GM23338 (cell line): ENCODE measurements around the gene KCNAB1. TPM values are rescaled to one million over a fixed set of nuclear protein-coding genes. Genes with fewer than 3 reads are reported as not detected.

ENCODE experiments used
- ATAC-seq: fragments of 200-7000 bp; cut with Tn5 transposase; 3 replicates; pipeline ENCODE4 v1.9.1; 2020
- DNase-seq: peaks from one replicate; pipeline ENCODE4 v3.0.0-alpha.2; 2015; ENCODE audit warnings: low spot score
- H2AFZ ChIP-seq: fragments of 200-600 bp; sonication (generic); 2 replicates; pipeline ENCODE4 v1.8.0; 2016; ENCODE audit warnings: antibody characterized with exemption, mild to moderate bottlenecking, moderate library complexity
- H3F3A ChIP-seq: fragments of 200-600 bp; sonication (generic); replicated peaks from 2 replicates; pipeline ENCODE4 v1.8.0; 2017; ENCODE audit warnings: antibody characterized with exemption, mixed run types, low read depth
- H3K27ac ChIP-seq: fragments of 200-600 bp; sonication (generic); 2 replicates; pipeline ENCODE4 v1.6.1; 2016; ENCODE audit warnings: low read depth
- H3K27me3 ChIP-seq: fragments of 200-600 bp; sonication (generic); 2 replicates; pipeline ENCODE4 v1.8.0; 2016; ENCODE audit warnings: mild to moderate bottlenecking, mixed run types, moderate library complexity; ENCODE audit not compliant: insufficient read depth
- H3K36me3 ChIP-seq: fragments of 200-600 bp; sonication (generic); 2 replicates; pipeline ENCODE4 v1.8.0; 2016; ENCODE audit warnings: mild to moderate bottlenecking; ENCODE audit not compliant: insufficient read depth
- H3K4me1 ChIP-seq: fragments of 200-600 bp; sonication (generic); 2 replicates; pipeline ENCODE4 v1.8.0; 2016; ENCODE audit warnings: mild to moderate bottlenecking, moderate library complexity; ENCODE audit not compliant: insufficient read depth
- H3K4me2 ChIP-seq: fragments of 200-600 bp; sonication (generic); 2 replicates; pipeline ENCODE4 v1.7.1; 2017; ENCODE audit warnings: mixed run types
- H3K4me3 ChIP-seq: fragments of 200-600 bp; sonication (generic); 2 replicates; pipeline ENCODE4 v1.6.1; 2016; ENCODE audit warnings: mixed run types
- H3K79me2 ChIP-seq: fragments of 200-600 bp; sonication (generic); replicated peaks from 2 replicates; pipeline ENCODE4 v1.8.0; 2017; ENCODE audit warnings: mild to moderate bottlenecking; ENCODE audit not compliant: insufficient read depth
- H3K9me2 ChIP-seq: fragments of 200-600 bp; sonication (generic); 2 replicates; pipeline ENCODE4 v1.8.0; 2017; ENCODE audit not compliant: insufficient read depth
- H4K20me1 ChIP-seq: fragments of 200-600 bp; sonication (generic); replicated peaks from 2 replicates; pipeline ENCODE4 v1.8.0; 2017; ENCODE audit warnings: mild to moderate bottlenecking; ENCODE audit not compliant: insufficient read depth
- H3K27ac Mint-ChIP-seq: 2 replicates; pipeline ENCODE4 v1.8.0; 2020; ENCODE audit warnings: inconsistent platforms, mild to moderate bottlenecking, moderate library complexity, mixed read lengths
- H3K27me3 Mint-ChIP-seq: 3 replicates; pipeline ENCODE4 v1.8.0; 2022; ENCODE audit warnings: low read depth, mild to moderate bottlenecking, moderate library complexity, mixed read lengths, inconsistent platforms; ENCODE audit not compliant: insufficient read depth, poor library complexity
- H3K36me3 Mint-ChIP-seq: 3 replicates; pipeline ENCODE4 v1.8.0; 2021; ENCODE audit warnings: low read depth, mild to moderate bottlenecking, inconsistent platforms, moderate library complexity, mixed read lengths
- H3K4me1 Mint-ChIP-seq: 3 replicates; pipeline ENCODE4 v1.8.0; 2020; ENCODE audit warnings: mild to moderate bottlenecking, inconsistent platforms, mixed read lengths
- H3K4me3 Mint-ChIP-seq: 3 replicates; pipeline ENCODE4 v1.8.0; 2021; ENCODE audit warnings: moderate library complexity, mild to moderate bottlenecking, inconsistent platforms, mixed read lengths
- H3K9me3 Mint-ChIP-seq: 3 replicates; pipeline ENCODE4 v1.8.0; 2020; ENCODE audit warnings: moderate library complexity, mild to moderate bottlenecking, inconsistent platforms, mixed read lengths
- CREB1 ChIP-seq: fragments of 250-450 bp; sonication (Bioruptor Pico); IDR thresholded peaks from 2 replicates; pipeline ENCODE4 v1.5.0; 2020; ENCODE audit warnings: low read depth, mild to moderate bottlenecking, moderate library complexity
- EZH2 ChIP-seq: fragments of 200-600 bp; sonication (generic); IDR thresholded peaks from one replicate; pipeline ENCODE4 v1.8.0; 2017; ENCODE audit warnings: antibody characterized with exemption, mild to moderate bottlenecking, low read depth; ENCODE audit not compliant: unreplicated experiment
- EZH2phosphoT487 ChIP-seq: fragments of 200-600 bp; sonication (generic); IDR thresholded peaks from one replicate; pipeline ENCODE4 v1.8.1; 2018; ENCODE audit warnings: antibody characterized with exemption; ENCODE audit not compliant: unreplicated experiment
- POLR2AphosphoS5 ChIP-seq: IDR thresholded peaks from 2 replicates; pipeline ENCODE4 v1.6.1; 2016; ENCODE audit warnings: antibody characterized with exemption, low read depth
- STAT1 ChIP-seq: IDR thresholded peaks from one replicate; pipeline ENCODE4 v1.6.1; 2016; ENCODE audit warnings: antibody characterized with exemption; ENCODE audit not compliant: unreplicated experiment
- ZNF114 ChIP-seq: fragments of 250-450 bp; sonication (Bioruptor Pico); IDR thresholded peaks from 2 replicates; pipeline ENCODE4 v1.5.0; 2020; ENCODE audit warnings: mild to moderate bottlenecking, moderate library complexity
- ZNF331 ChIP-seq: fragments of 250-450 bp; sonication (Bioruptor Pico); IDR thresholded peaks from 2 replicates; pipeline ENCODE4 v1.5.0; 2020; ENCODE audit warnings: low read depth, mild to moderate bottlenecking, moderate library complexity
- polyA plus RNA-seq: library from polyadenylated mRNA; unstranded; fragments of >200 nt; fragmentation: Nextera tagmentation; extraction: Ambion mirVana; gene quantifications from 2 replicates; pipeline ENCODE4 v1.2.1, GENCODE V29; 2016
- total RNA-seq: library from RNA; depleted of rRNA; stranded (reverse); fragments of >200 nt; shearing (Covaris generic); gene quantifications from 2 replicates; pipeline ENCODE4 v1.2.3, GENCODE V29; 2014
- TF ChIP-seq, protein P1 (sequence below): fragments of 250-450 bp; sonication (Bioruptor Pico); IDR thresholded peaks from 2 replicates; pipeline ENCODE4 v1.5.0; 2020; ENCODE audit warnings: mild to moderate bottlenecking, moderate library complexity

The KCNAB1 gene
- total and polyA plus RNA-seq, 2 experiments from 2014 or later: 0.69 to 2.6 TPM

DNA sequence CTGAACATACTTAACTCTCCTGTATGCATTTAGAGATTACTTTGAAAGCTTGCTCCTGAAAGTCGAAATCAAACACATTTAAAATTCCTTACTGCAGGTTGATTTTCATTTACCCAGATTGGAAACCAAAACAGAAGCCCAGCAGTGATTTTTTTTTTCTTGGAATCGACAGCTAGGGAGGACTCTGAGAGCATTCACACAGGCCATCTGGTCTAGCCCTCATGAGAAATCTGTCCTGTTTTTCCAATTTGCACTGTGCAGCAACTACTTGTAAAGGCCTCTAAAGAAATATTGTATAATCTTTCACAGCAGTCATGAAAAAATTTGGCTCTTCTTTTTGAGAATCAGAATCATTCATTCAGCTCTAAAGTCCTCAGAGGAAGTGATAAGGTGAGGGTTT lies 179.2 kb downstream of the KCNAB1 start (continued):
- TF ChIP-seq, protein P1, sequence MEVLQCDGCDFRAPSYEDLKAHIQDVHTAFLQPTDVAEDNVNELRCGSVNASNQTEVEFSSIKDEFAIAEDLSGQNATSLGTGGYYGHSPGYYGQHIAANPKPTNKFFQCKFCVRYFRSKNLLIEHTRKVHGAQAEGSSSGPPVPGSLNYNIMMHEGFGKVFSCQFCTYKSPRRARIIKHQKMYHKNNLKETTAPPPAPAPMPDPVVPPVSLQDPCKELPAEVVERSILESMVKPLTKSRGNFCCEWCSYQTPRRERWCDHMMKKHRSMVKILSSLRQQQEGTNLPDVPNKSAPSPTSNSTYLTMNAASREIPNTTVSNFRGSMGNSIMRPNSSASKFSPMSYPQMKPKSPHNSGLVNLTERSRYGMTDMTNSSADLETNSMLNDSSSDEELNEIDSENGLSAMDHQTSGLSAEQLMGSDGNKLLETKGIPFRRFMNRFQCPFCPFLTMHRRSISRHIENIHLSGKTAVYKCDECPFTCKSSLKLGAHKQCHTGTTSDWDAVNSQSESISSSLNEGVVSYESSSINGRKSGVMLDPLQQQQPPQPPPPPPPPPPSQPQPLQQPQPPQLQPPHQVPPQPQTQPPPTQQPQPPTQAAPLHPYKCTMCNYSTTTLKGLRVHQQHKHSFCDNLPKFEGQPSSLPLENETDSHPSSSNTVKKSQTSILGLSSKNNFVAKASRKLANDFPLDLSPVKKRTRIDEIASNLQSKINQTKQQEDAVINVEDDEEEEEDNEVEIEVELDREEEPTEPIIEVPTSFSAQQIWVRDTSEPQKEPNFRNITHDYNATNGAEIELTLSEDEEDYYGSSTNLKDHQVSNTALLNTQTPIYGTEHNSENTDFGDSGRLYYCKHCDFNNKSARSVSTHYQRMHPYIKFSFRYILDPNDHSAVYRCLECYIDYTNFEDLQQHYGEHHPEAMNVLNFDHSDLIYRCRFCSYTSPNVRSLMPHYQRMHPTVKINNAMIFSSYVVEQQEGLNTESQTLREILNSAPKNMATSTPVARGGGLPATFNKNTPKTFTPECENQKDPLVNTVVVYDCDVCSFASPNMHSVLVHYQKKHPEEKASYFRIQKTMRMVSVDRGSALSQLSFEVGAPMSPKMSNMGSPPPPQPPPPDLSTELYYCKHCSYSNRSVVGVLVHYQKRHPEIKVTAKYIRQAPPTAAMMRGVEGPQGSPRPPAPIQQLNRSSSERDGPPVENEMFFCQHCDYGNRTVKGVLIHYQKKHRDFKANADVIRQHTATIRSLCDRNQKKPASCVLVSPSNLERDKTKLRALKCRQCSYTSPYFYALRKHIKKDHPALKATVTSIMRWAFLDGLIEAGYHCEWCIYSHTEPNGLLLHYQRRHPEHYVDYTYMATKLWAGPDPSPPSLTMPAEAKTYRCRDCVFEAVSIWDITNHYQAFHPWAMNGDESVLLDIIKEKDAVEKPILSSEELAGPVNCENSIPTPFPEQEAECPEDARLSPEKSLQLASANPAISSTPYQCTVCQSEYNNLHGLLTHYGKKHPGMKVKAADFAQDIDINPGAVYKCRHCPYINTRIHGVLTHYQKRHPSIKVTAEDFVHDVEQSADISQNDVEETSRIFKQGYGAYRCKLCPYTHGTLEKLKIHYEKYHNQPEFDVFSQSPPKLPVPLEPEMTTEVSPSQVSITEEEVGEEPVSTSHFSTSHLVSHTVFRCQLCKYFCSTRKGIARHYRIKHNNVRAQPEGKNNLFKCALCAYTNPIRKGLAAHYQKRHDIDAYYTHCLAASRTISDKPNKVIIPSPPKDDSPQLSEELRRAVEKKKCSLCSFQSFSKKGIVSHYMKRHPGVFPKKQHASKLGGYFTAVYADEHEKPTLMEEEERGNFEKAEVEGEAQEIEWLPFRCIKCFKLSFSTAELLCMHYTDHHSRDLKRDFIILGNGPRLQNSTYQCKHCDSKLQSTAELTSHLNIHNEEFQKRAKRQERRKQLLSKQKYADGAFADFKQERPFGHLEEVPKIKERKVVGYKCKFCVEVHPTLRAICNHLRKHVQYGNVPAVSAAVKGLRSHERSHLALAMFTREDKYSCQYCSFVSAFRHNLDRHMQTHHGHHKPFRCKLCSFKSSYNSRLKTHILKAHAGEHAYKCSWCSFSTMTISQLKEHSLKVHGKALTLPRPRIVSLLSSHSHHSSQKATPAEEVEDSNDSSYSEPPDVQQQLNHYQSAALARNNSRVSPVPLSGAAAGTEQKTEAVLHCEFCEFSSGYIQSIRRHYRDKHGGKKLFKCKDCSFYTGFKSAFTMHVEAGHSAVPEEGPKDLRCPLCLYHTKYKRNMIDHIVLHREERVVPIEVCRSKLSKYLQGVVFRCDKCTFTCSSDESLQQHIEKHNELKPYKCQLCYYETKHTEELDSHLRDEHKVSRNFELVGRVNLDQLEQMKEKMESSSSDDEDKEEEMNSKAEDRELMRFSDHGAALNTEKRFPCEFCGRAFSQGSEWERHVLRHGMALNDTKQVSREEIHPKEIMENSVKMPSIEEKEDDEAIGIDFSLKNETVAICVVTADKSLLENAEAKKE (CRISPR knock-in tag): no peak
- no peak for TF ChIP-seq EZH2
- no peak for TF ChIP-seq CREB1
- TF ChIP-seq EZH2phosphoT487: no peak

DNA sequence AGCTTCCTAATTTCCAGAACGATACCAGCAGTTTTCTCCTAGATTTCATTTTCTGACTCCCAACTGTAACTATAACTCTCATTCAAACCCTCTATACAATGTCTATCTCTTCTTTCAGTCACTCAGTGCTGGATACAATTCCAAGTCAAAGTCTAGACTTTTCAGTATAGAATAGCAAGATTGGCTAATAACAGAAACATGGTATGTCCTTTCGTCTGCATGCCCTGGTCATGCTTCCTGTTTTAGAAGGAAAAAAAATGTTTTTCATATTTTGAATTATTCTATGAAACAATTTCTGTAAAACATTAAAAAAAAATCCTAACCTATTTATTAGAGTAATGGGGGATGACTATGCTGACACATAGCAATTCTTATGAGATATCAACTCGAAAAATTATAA lies 180.0 kb downstream of the KCNAB1 start:
- no peak for ATAC-seq
- no peaks in the 10 kb centered on the region for H3K9me2 ChIP-seq
- Mint-ChIP-seq H3K9me3 (no peaks in the 10 kb centered on the region), H3K4me3 (no peak overlapping the region), H3K27ac (0 out of 2 replicates have a peak overlapping the region, but pooled peaks have one; percentile 9), H3K27me3 (no peaks in the 10 kb centered on the region), H3K36me3 (no peaks in the 10 kb centered on the region), H3K4me1 (peaks cover 2% of the 10 kb centered on the region; the same call in 1 of the 3 replicates)
- H3K4me1 ChIP-seq: peaks cover under 1% of the 10 kb centered on the region; the same call in 1 of the 2 replicates
- no peak overlapping the region for H3K4me3 ChIP-seq
- no peaks in the 10 kb centered on the region for H3F3A ChIP-seq
- H2AFZ ChIP-seq: no peak overlapping the region
- H3K36me3 ChIP-seq: no peaks in the 10 kb centered on the region
- H3K27ac ChIP-seq: no peak overlapping the region
- no peaks in the 10 kb centered on the region for H3K79me2 ChIP-seq
- no peak for DNase-seq
- no peaks in the 10 kb centered on the region for H3K27me3 ChIP-seq
- no peak overlapping the region for H3K4me2 ChIP-seq
- no peaks in the 10 kb centered on the region for H4K20me1 ChIP-seq
- TF ChIP-seq STAT1 (no peak), POLR2AphosphoS5 (no peak), EZH2phosphoT487 (no peak), ZNF331 (CRISPR knock-in tag) (no peak), ZNF114 (CRISPR knock-in tag) (no peak), CREB1 (no peak)
